HCT116 (cell line): ENCODE measurements around the gene MRPS5. TPM values are rescaled to one million over a fixed set of nuclear protein-coding genes. Genes with fewer than 3 reads are reported as not detected.

Experiments used
- ATAC-seq: fragments of 200-7000 bp; cut with Tn5 transposase; 2 replicates; pipeline ENCODE4 v1.9.1; 2020; ENCODE audit warnings: mild to moderate bottlenecking, moderate library complexity
- BruUV-seq: library from RNA; stranded (reverse); fragments of 400-500 nt; replicated peaks from 2 replicates; lab custom pipeline; 2021; lab: Mats Ljungman, UMichigan
- CTCF ChIA-PET: fragments of 300-600 bp; sonication (Branson Sonifier 250); formaldehyde crosslinking; loops from one replicate; lab custom pipeline; 2021; ENCODE audit warnings: antibody characterized with exemption; lab: Charles Lee
- POLR2A ChIA-PET: fragments of 300-600, 350-600 bp; sonication (Branson Sonifier 250); formaldehyde crosslinking; loops from one replicate; lab custom pipeline; 2021; ENCODE audit warnings: antibody characterized with exemption; lab: Charles Lee
- RAD21 ChIA-PET, 2 experiments: fragments of 300-600 bp; sonication (Branson Sonifier 250); formaldehyde crosslinking; loops; one replicate each; lab custom pipeline; 2023; ENCODE audit warnings: low total read pairs in 2 of 2; ENCODE audit not compliant: uncharacterized antibody in 2 of 2, unreplicated experiment in 2 of 2, low non-redundant PET in 1 of 2; lab: Charles Lee
- DNase-seq: peaks from one replicate; pipeline ENCODE4 v3.0.0-alpha.2; 2010; ENCODE audit warnings: low read depth, low spot score
- H2AFZ ChIP-seq: fragments of 200-600 bp; shearing (Covaris generic), sonication (generic); 2 replicates; pipeline ENCODE4 v1.6.1; 2017; ENCODE audit warnings: low read depth, mixed run types, mixed read lengths, antibody characterized with exemption, low read length; ENCODE audit not compliant: poor library complexity, severe bottlenecking
- H3K27ac ChIP-seq: 2 replicates; pipeline ENCODE4 v1.5.1; 2012; ENCODE audit warnings: low read depth, low read length
- H3K27me3 ChIP-seq: fragments of 200-600 bp; sonication (generic); 2 replicates; pipeline ENCODE4 v1.6.1; 2016; ENCODE audit warnings: mixed run types, low read length, mixed read lengths; ENCODE audit not compliant: insufficient read depth
- H3K36me3 ChIP-seq, 2 experiments: fragments of 200-500 bp in 1 of 2; fragments of 200-600 bp in 1 of 2; sonication (Bioruptor generic) in 1 of 2; sonication (generic) in 1 of 2; 2 replicates each; pipeline versions ENCODE4 v1.5.1 to v1.6.1; 2014 to 2016; ENCODE audit warnings: low read length in 2 of 2, inconsistent platforms in 1 of 2, mixed read lengths in 1 of 2, mixed run types in 1 of 2; ENCODE audit not compliant: insufficient read depth in 2 of 2, control insufficient read depth in 1 of 2
- H3K4me1 ChIP-seq, 2 experiments: fragments of 200-600 bp in 1 of 2; sonication (generic) in 1 of 2; 2 replicates each; pipeline versions ENCODE4 v1.5.1 to v1.6.1; 2012 to 2017; ENCODE audit warnings: low read length in 2 of 2, inconsistent platforms in 1 of 2, mild to moderate bottlenecking in 1 of 2, mixed read lengths in 1 of 2, mixed run types in 1 of 2, moderate library complexity in 1 of 2; ENCODE audit not compliant: insufficient read depth in 2 of 2, control insufficient read depth in 1 of 2
- H3K4me2 ChIP-seq: fragments of 200-600 bp; sonication (generic); 2 replicates; pipeline ENCODE4 v1.6.1; 2017; ENCODE audit warnings: mixed run types, low read length, mixed read lengths
- H3K4me3 ChIP-seq, 2 experiments: fragments of 200-600 bp in 1 of 2; sonication (generic) in 1 of 2; replicated peaks in 1 of 2; 2 replicates each; pipeline ENCODE4 v1.5.1; 2011 to 2016; ENCODE audit warnings: low read length in 2 of 2, control low read depth in 1 of 2, low read depth in 1 of 2, mild to moderate bottlenecking in 1 of 2, mixed read lengths in 1 of 2, mixed run types in 1 of 2
- H3K79me2 ChIP-seq: fragments of 200-600 bp; sonication (generic); 2 replicates; pipeline ENCODE4 v1.6.1; 2017; ENCODE audit warnings: mild to moderate bottlenecking, mixed run types, low read length, moderate library complexity, mixed read lengths; ENCODE audit not compliant: insufficient read depth
- H3K9ac ChIP-seq: fragments of 200-600 bp; sonication (generic); 2 replicates; pipeline ENCODE4 v1.6.1; 2016; ENCODE audit warnings: low read length, mixed read lengths
- H3K9me2 ChIP-seq: fragments of 200-600 bp; sonication (generic), shearing (Covaris generic); 2 replicates; pipeline ENCODE4 v1.6.1; 2017; ENCODE audit warnings: mixed run types, mild to moderate bottlenecking, moderate library complexity; ENCODE audit not compliant: insufficient read depth
- H3K9me3 ChIP-seq, 2 experiments: fragments of 200-500 bp in 1 of 2; fragments of 200-600 bp in 1 of 2; sonication (Bioruptor generic) in 1 of 2; sonication (generic) in 1 of 2; 2 replicates each; pipeline ENCODE4 v1.6.1; 2014 to 2017; ENCODE audit warnings: low read length in 2 of 2, mixed read lengths in 2 of 2, inconsistent platforms in 1 of 2, low read depth in 1 of 2, mild to moderate bottlenecking in 1 of 2, mixed run types in 1 of 2, moderate library complexity in 1 of 2; ENCODE audit not compliant: control insufficient read depth in 1 of 2, insufficient read depth in 1 of 2
- H4K20me1 ChIP-seq: fragments of 200-600 bp; sonication (generic), shearing (Covaris generic); 2 replicates; pipeline ENCODE4 v1.6.1; 2017; ENCODE audit warnings: mixed run types, mild to moderate bottlenecking, moderate library complexity; ENCODE audit not compliant: insufficient read depth
- CEBPB ChIP-seq: IDR thresholded peaks from 2 replicates; pipeline ENCODE4 v1.6.1; 2012; ENCODE audit warnings: low read depth
- EZH2phosphoT487 ChIP-seq: fragments of 200-600 bp; IDR thresholded peaks from 2 replicates; pipeline ENCODE4 v1.6.1; 2018; ENCODE audit warnings: antibody characterized with exemption, borderline replicate concordance
- FOSL1 ChIP-seq: IDR thresholded peaks from 2 replicates; pipeline ENCODE4 v1.6.1; 2012; ENCODE audit warnings: low read depth
- POLR2A ChIP-seq: IDR thresholded peaks from 2 replicates; pipeline ENCODE4 v1.7.0; 2011; ENCODE audit warnings: borderline replicate concordance; ENCODE audit not compliant: insufficient read depth, insufficient read length; ENCODE audit errors: extremely low read depth
- SIN3A ChIP-seq: IDR thresholded peaks from 2 replicates; pipeline ENCODE4 v1.6.1; 2012; ENCODE audit warnings: low read depth
- ZFX ChIP-seq: fragments of 450-650 bp; IDR thresholded peaks from 2 replicates; pipeline ENCODE4 v1.6.1; 2017
- ZNF274 ChIP-seq: fragments of 200-500 bp; sonication (Bioruptor generic); IDR thresholded peaks from 2 replicates; pipeline ENCODE4 v1.6.1; 2014; ENCODE audit warnings: mild to moderate bottlenecking, low read depth, low read length, inconsistent platforms
- intact Hi-C: fragments of 100-400 bp; cut with micrococcal nuclease; formaldehyde crosslinking; loops from 2 replicates; pipeline ENCODE4 v1.10.0; 2022
- total RNA-seq: library from RNA; stranded (reverse); gene quantifications from one replicate; pipeline ENCODE4 v1.2.1, GENCODE V29; 2021; ENCODE audit not compliant: unreplicated experiment
- TF ChIP-seq, protein P1 (sequence below): IDR thresholded peaks from 2 replicates; pipeline ENCODE4 v1.6.1; 2012; ENCODE audit warnings: low read depth
- TF ChIP-seq, protein P2 (sequence below): IDR thresholded peaks from 2 replicates; pipeline ENCODE4 v1.6.1; 2012
- TF ChIP-seq, protein P3 (sequence below): IDR thresholded peaks from 2 replicates; pipeline ENCODE4 v1.6.1; 2011; ENCODE audit warnings: mild to moderate bottlenecking, low read length, moderate library complexity; ENCODE audit not compliant: insufficient replicate concordance; ENCODE audit errors: extremely low read depth
- TF ChIP-seq, protein P4 (sequence below): IDR thresholded peaks from 2 replicates; pipeline ENCODE4 v1.6.1; 2012

Gene MRPS5
- total RNA-seq, 1 experiment from 2014 or later: 70.6 TPM

- ChIA-PET POLR2A (no interaction called here), CTCF (no interaction called here)
Observed at GRCh38 chr2:95110395-95110794, 11.2 kb downstream of the MRPS5 start.

GRCh38 chr2:95109260-95109659 lies 12.3 kb downstream of the MRPS5 start:
- intact Hi-C loops: no loop called here
- Histone ChIP-seq H3K9me3 (no peaks in the 10 kb centered on the region), H3K9me2 (no peaks in the 10 kb centered on the region), H3K27ac (no peak overlapping the region), H3K4me1 (no peaks in the 10 kb centered on the region), H4K20me1 (0 out of 2 replicates have a peak, but pooled peaks cover 3% of the 10 kb centered on the region), H3K9ac (no peak overlapping the region), H3K79me2 (peaks cover 30% of the 10 kb centered on the region), H2AFZ (no peak overlapping the region), H3K36me3 (peaks cover 60 to 62% of the 10 kb centered on the region in 2 experiments; a peak in 3 of 4 replicates), H3K4me3 (no peak overlapping the region), H3K4me2 (no peak overlapping the region), H3K27me3 (no peaks in the 10 kb centered on the region)
- no TSS peak for BruUV-seq
- DNase-seq: no peak
- TF ChIP-seq ZFX: no peak
- TF ChIP-seq, protein P1, sequence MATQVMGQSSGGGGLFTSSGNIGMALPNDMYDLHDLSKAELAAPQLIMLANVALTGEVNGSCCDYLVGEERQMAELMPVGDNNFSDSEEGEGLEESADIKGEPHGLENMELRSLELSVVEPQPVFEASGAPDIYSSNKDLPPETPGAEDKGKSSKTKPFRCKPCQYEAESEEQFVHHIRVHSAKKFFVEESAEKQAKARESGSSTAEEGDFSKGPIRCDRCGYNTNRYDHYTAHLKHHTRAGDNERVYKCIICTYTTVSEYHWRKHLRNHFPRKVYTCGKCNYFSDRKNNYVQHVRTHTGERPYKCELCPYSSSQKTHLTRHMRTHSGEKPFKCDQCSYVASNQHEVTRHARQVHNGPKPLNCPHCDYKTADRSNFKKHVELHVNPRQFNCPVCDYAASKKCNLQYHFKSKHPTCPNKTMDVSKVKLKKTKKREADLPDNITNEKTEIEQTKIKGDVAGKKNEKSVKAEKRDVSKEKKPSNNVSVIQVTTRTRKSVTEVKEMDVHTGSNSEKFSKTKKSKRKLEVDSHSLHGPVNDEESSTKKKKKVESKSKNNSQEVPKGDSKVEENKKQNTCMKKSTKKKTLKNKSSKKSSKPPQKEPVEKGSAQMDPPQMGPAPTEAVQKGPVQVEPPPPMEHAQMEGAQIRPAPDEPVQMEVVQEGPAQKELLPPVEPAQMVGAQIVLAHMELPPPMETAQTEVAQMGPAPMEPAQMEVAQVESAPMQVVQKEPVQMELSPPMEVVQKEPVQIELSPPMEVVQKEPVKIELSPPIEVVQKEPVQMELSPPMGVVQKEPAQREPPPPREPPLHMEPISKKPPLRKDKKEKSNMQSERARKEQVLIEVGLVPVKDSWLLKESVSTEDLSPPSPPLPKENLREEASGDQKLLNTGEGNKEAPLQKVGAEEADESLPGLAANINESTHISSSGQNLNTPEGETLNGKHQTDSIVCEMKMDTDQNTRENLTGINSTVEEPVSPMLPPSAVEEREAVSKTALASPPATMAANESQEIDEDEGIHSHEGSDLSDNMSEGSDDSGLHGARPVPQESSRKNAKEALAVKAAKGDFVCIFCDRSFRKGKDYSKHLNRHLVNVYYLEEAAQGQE: no peak
- no peak for TF ChIP-seq SIN3A
- TF ChIP-seq ZNF274: no peak
- TF ChIP-seq, protein P2, sequence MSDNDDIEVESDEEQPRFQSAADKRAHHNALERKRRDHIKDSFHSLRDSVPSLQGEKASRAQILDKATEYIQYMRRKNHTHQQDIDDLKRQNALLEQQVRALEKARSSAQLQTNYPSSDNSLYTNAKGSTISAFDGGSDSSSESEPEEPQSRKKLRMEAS: no peak
- TF ChIP-seq, protein P3, sequence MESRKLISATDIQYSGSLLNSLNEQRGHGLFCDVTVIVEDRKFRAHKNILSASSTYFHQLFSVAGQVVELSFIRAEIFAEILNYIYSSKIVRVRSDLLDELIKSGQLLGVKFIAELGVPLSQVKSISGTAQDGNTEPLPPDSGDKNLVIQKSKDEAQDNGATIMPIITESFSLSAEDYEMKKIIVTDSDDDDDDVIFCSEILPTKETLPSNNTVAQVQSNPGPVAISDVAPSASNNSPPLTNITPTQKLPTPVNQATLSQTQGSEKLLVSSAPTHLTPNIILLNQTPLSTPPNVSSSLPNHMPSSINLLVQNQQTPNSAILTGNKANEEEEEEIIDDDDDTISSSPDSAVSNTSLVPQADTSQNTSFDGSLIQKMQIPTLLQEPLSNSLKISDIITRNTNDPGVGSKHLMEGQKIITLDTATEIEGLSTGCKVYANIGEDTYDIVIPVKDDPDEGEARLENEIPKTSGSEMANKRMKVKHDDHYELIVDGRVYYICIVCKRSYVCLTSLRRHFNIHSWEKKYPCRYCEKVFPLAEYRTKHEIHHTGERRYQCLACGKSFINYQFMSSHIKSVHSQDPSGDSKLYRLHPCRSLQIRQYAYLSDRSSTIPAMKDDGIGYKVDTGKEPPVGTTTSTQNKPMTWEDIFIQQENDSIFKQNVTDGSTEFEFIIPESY: no peak
- no peak for TF ChIP-seq EZH2phosphoT487
- TF ChIP-seq FOSL1: no peak
- no peak for TF ChIP-seq CEBPB
- ChIA-PET POLR2A (no interaction called here), RAD21 (interaction anchor here in 1 of 2 experiments (0.6 kb wide), 1 partner anchor 26 kb away, joined by 3 read pairs; no protein-coding TSS in a partner anchor), CTCF (no interaction called here)
- no peak for ATAC-seq

More at GRCh38 chr2:95110395-95110794, 11.2 kb downstream of the MRPS5 start:
- H3K9ac ChIP-seq: no peak overlapping the region
- no TSS peak for BruUV-seq
- H3K4me3 ChIP-seq: no peak overlapping the region
- no peak overlapping the region for H2AFZ ChIP-seq
- H3K27me3 ChIP-seq: no peaks in the 10 kb centered on the region
- peaks cover 61 to 62% of the 10 kb centered on the region in 2 experiments for H3K36me3 ChIP-seq
- DNase-seq (no peak), ATAC-seq (no peak)
- H3K9me2 ChIP-seq: no peaks in the 10 kb centered on the region
- no peak for TF ChIP-seq POLR2A
- no peak for TF ChIP-seq SIN3A
- no peak for TF ChIP-seq EZH2phosphoT487
- TF ChIP-seq, protein P4, sequence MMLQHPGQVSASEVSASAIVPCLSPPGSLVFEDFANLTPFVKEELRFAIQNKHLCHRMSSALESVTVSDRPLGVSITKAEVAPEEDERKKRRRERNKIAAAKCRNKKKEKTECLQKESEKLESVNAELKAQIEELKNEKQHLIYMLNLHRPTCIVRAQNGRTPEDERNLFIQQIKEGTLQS: no peak
- no peak overlapping the region for H3K4me2 ChIP-seq
- intact Hi-C loops: no loop called here
- H3K79me2 ChIP-seq: peaks cover 38% of the 10 kb centered on the region
- 0 out of 2 replicates have a peak, but pooled peaks cover 3% of the 10 kb centered on the region for H4K20me1 ChIP-seq
- H3K4me1 ChIP-seq: no peaks in the 10 kb centered on the region
- RAD21 ChIA-PET: no interaction called here
- H3K27ac ChIP-seq: no peak overlapping the region
- no peaks in the 10 kb centered on the region for H3K9me3 ChIP-seq
